ENCODE results near the gene ZIC1.

DNA sequence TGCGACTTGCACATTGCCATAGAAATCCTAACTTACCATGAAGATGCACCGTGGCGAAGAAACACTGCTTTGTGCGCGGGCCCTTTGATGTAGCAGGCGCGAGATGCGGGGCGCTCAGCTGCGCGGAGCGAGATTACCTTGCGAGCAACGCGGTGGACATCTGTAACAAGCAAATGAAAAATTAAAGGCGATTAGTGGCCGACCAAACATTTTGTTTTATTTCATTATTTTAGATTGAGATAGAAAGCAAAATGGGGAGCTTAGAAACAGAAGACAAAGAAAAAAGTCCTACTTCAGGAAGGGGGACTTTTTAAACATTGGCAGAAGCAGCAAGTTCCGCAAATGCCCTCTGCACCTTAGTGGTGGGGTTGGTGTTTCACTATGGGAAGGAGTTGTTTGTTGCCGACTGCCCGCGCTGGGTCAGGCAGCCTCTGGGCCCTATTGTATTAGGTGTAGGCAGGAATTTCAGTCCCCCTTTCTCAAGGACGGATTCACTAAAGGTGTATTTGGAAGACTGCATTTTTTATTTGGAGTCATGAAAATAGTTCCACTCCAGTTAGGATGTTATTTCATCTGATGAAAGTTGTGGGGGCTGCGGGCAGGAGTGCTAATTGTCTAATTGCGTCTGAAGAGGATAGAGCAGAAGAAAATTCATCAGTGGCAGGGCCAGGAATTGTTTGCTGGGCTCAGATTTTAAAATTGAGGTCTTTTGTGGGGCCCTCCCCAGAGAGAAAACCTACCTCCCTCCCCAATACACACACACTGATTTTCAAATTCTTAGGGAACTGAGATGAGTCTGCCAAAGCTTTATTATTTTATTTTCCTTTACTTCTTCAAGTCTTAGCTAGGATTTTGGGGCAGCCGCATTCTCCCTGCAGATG is 20.2 kb upstream of the ZIC1 start:
- TF ChIP-seq MXI1 (IDR thresholded peaks at IDR 0.05; ENCODE audit: borderline replicate concordance, low read depth, low read length): no peak
- TF ChIP-seq CTCF (conservative IDR thresholded peaks at IDR 0.05; ENCODE audit: low read depth, low read length): no peak
- TF ChIP-seq CEBPB (IDR thresholded peaks at IDR 0.05; ENCODE audit: low read depth, low read length): no peak
- no peak for TF ChIP-seq POLR2A (IDR thresholded peaks at IDR 0.05; ENCODE audit: low read depth, low read length)
- no peak for TF ChIP-seq CHD1 (IDR thresholded peaks at IDR 0.05; ENCODE audit: low read depth, low read length)
- TF ChIP-seq BHLHE40 (IDR thresholded peaks at IDR 0.05; ENCODE audit: low read depth, low read length): no peak
- no peak for TF ChIP-seq RFX5 (IDR thresholded peaks at IDR 0.05; ENCODE audit: low read depth, low read length)
- TF ChIP-seq NFE2L2 (IDR thresholded peaks at IDR 0.05; ENCODE audit: low read depth, low read length): no peak

Data from IMR-90 (cell line).